HG02763 (cell line): ENCODE data around the gene GNE.
A peak's percentile ranks its signal among the peaks of the same experiment; 100 is the strongest.

Experiments used
- ATAC-seq: cut with Tn5 transposase; IDR thresholded peaks from one replicate; pipeline ENCODE4 v1.9.1; 2021; ENCODE audit warnings: mild to moderate bottlenecking, moderate library complexity; ENCODE audit not compliant: unreplicated experiment

GNE gene

DNA sequence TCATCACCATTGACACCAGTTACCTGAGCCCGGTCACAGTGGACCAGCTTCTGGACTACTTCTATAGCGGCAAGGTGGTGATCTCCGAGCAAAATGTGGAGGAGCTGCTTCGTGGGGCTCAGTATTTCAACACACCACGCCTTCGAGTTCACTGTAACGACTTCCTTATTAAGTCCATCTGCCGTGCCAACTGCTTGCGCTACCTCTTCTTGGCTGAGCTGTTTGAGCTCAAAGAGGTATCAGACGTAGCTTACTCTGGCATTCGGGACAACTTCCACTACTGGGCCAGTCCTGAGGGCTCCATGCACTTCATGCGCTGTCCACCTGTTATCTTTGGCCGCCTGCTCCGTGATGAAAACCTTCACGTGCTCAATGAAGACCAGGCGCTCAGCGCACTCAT lies 88.5 kb downstream of the GNE start:
- no peak for ATAC-seq

DNA sequence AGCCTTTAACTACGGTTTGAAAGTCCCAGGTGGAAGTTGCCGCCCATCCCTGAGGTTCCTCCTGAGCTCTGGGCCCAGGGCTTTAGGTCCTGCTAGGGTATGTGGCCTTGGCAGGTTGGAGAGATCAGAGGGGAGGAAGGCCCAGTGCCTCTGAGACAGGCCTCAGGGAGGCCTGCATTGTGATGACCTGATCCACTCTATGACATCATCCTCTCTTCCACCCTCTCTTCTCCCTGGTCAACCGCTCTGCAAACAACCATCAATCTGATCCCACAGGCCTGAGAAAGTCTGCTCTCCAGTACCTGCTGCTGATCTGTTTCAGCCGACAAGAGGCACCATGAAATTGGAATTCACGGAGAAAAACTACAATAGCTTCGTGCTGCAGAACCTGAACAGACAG lies 89.1 kb downstream of the GNE start, which contains the start of gene CCIN:
CCIN (plus strand) TSS at position 223 of the 400 bp plus-strand sequence; CDS start at position 338, 115 bp downstream.
- ATAC-seq, result no peak

DNA sequence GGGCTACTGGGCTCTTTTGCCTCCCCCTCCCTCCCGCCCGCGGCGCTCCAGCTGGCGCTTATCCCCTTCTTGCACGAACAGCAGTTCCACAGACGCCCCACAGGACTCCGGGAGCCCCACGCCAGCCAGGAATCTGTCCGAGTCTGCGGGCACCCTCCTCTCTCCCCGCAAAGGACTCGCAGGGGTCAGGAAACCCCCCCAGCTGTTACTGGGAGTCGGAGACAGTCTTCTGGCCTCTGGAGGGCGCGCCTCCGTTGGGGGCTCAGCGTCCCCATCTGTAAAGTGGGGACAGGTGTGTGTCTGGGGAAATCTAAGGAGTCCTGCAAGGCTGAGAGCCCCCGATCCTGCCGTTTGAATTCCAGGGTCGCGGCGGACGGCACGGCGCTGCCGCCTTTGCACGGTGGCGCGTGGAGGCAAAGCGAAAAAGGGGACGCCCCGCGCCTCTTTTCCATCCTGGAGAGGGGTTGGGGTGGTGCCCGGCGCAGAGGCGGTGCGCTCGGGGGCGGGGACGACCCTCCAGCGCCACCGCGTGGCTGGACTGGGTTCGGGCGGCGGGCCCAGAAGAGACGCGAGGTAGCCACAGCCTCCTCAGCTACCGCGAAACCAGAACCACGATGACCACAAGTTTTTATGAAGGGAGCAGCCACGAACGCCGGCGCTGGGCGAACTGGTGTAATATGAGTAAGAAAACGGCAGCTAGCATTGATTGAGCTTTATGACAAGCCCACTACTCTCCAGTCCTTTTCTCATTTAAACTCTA lies 91.9 kb downstream of the GNE start:
- ATAC-seq, result peak; percentile 88

DNA sequence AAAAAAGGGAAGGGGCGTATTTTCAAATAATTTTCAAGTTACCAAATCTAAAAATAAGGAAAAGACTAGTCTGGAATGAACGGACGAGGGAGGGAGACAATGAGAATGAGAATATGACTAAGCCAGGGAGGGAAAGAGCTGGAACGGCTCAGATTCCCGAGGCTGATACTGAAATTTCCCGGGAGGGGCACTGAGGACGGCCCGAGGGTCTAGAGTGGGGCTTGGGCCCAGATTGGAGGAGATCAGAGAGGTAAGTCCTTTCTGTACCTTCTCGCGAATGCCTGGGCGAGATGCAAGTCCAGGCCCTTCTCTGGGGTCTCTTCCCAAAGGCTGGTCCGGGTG lies 92.5 kb downstream of the GNE start:
- no peak for ATAC-seq

DNA sequence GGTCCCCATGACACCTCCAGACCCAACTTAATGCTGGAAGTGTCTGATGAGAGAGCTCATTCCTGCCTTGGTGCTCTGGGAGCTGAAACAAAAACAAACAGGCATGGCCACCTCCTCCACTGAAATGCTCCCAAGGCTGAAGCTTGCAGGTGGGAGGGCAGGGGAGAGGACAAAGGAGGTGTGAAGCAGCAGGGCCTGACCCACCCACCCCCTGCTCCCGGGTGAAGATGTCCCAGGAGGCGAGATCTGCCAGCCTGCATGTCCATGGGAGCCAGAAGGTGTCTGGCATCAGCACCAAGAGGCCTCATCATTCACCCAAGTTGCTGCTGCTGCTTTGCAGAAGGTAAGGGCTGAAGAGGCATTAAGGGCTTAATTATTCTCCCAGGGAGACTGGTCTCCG lies 93.3 kb downstream of the GNE start:
- ATAC-seq, result no peak
